PFSK-1 (cell line): ENCODE measurements around the gene ACIN1.

Experiments used
- FOXP2 ChIP-seq: optimal IDR thresholded peaks from 2 replicates; pipeline ENCODE3; 2011; ENCODE audit warnings: borderline replicate concordance, control low read depth, inconsistent platforms; ENCODE audit not compliant: insufficient read depth; ENCODE audit errors: extremely low read length, extremely low read depth
- POLR2AphosphoS5 ChIP-seq: IDR thresholded peaks from 2 replicates; pipeline ENCODE4 v1.6.1; 2012; ENCODE audit warnings: low read depth, mild to moderate bottlenecking, control low read depth, low read length, moderate library complexity
- REST ChIP-seq, 2 experiments: IDR thresholded peaks; 2 replicates each; pipeline versions ENCODE4 v1.6.1 to v1.8.0; 2011 to 2012; ENCODE audit warnings: low read depth in 2 of 2, low read length in 2 of 2, control low read depth in 1 of 2, inconsistent platforms in 1 of 2, mild to moderate bottlenecking in 1 of 2, moderate library complexity in 1 of 2; ENCODE audit not compliant: insufficient read depth in 1 of 2
- SIN3A ChIP-seq: IDR thresholded peaks from 2 replicates; pipeline ENCODE4 v1.6.1; 2012; ENCODE audit warnings: mild to moderate bottlenecking, low read length, moderate library complexity, borderline replicate concordance; ENCODE audit not compliant: insufficient read depth
- TAF1 ChIP-seq: IDR thresholded peaks from 2 replicates; pipeline ENCODE4 v1.6.1; 2012; ENCODE audit warnings: low read length, control low read depth, borderline replicate concordance; ENCODE audit not compliant: insufficient read depth

ACIN1 gene

DNA sequence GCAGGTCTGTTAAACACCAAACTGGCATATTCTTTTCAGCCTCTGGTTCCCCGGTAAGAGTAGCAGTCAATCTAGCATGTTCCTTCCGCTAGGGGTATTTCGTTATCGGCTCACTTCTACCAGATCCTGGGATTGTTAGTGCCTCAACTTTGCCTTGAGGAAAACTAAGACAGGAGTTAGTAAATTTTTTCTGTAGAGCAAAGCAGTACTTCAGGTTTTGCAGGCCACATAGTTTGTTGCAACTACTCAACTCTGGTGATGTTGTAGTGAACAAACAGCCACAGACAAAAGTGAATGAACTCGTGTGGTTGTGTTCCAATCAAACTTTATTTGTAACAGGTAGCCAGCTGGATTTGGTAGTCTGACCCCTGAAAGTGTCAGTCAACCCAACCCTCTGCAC is 31.3 kb downstream of the ACIN1 start:
- TF ChIP-seq REST (IDR thresholded peaks at IDR 0.05; ENCODE audit: insufficient read depth in 1 of 2, low read depth in 2 of 2, low read length in 2 of 2): no peak
- TF ChIP-seq SIN3A: no peak
- no peak for TF ChIP-seq POLR2AphosphoS5
- no peak for TF ChIP-seq FOXP2
- TF ChIP-seq TAF1: no peak

DNA sequence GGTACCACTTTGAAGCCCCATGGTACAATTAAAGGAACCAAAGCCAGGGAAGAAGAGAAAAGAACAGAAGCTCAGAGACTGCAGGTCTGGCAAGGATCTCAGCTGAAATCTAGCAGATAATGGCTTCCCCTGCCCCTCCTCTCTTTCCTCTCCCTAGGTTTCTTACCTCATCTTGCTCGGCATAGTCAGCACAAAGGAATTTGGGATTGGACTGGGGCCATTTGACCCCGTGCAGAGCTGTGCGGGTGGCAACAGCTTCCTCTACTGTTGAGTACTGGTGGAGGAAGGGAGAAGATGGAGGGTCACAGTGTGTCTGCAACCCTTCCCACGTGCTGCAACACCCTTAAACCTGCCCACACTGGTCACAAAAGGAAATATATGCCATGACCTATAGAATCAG is 32.9 kb downstream of the ACIN1 start:
- TF ChIP-seq SIN3A: no peak
- TF ChIP-seq REST (IDR thresholded peaks at IDR 0.05; ENCODE audit: insufficient read depth in 1 of 2, low read depth in 2 of 2, low read length in 2 of 2): no peak
- TF ChIP-seq POLR2AphosphoS5: no peak
- TF ChIP-seq FOXP2: no peak
- TF ChIP-seq TAF1: no peak

DNA sequence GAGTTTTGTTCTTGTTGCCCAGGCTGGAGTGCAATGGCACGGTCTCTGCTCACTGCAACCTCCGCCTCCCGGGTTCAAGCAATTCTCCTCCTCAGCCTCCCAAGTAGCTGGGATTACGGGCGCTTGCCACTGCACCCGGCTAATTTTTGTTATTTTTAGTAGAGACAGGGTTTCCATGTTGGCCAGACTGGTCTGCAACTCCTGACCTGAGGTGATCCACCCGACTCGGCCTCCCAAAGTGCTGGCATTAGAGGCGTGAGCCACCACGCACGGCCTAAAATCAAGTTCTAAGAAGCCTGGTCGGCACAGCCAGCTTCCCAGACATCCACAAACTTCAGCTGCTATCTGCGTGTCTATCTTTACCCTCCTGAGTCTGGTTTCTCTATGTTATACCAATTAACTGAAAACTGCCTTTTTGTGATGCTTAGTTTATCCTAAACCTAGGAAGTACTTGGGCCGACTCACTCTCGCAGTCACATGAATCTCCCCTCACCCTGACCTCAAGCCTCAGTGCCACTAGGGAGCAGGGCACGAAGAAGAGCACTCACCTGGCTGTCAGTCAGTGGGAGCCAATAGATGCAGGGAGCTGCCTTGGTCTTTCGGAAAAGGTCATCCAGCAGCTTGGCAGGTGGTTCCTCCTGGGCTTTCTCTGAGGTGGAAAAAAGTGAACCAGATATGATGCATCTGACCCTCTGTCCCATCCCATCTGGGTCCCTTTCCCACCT is 34.2 kb downstream of the ACIN1 start:
- TF ChIP-seq FOXP2 (no peak), REST (IDR thresholded peaks at IDR 0.05; ENCODE audit: insufficient read depth in 1 of 2, low read depth in 2 of 2, low read length in 2 of 2) (no peak), SIN3A (no peak)

GRCh38 chr14:23058654-23059504 is 36.1 kb downstream of the ACIN1 start:
- TF ChIP-seq POLR2AphosphoS5 (no peak; the same call in 1 of the 2 replicates), SIN3A (no peak)

DNA sequence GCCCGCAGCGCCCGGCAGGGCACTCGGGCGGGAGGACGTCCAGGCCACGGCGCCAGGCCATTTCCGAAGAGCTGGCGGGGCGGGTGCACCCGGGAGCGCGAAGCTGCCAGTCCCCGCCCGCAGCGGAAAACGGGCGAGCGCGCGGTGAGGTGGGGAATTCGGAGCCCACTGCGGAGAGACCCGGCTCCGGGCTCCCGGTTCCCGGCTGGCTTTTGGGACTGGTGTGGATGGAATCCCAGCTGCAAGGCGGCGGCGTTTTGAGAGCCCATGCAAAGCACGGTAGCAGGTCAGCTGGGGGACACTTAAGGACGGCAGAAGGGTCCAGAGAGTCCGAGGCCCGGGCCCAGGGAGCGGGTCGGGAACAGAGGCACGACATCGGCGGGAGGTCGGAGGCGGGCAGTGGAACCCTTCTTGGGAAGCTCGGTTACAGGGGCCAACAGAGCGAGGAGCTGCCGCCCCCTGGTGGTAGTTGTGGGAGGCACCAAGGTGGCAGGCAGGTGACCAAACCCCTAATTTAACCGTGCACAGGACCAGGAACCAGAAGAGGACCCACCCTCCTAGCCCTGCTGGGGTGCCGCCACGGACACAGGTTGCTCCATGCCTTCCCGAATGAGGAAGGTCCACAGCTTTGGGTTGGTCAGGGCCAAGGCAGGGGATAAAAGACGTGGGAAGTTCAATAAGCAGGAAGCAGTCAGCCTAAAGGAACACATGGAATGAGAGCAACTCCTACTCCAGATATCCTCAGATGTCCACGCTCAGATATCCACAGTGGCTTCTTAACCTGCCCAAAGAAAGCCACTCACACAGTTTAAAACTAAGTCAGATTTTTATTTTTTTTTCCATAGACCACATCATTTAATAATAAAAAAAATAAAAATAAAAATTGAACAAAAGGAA is 36.9 kb downstream of the ACIN1 start:
- TF ChIP-seq REST (IDR thresholded peaks at IDR 0.05; ENCODE audit: insufficient read depth in 1 of 2, low read depth in 2 of 2, low read length in 2 of 2) (no peak), SIN3A (no peak), TAF1 (no peak), FOXP2 (peak; percentile 41), POLR2AphosphoS5 (0 out of 2 replicates have a peak, but pooled peaks have one; percentile 44)
